HEK293 (cell line): Measurements from ENCODE around the gene CHRM4.

Source experiments
- CTCF ChIA-PET: fragments of 350-600 bp; formaldehyde crosslinking; extraction: SDS; loops from one replicate; lab custom pipeline; 2021; ENCODE audit warnings: antibody characterized with exemption; lab: Yijun Ruan, JAX
- POLR2A ChIA-PET: fragments of 300-600 bp; formaldehyde crosslinking; extraction: SDS; loops from one replicate; lab custom pipeline; 2020; ENCODE audit warnings: antibody characterized with exemption, inconsistent platforms; lab: Yijun Ruan, JAX
- H3K27ac ChIP-seq: fragments of 200-500 bp; sonication (Bioruptor generic); 2 replicates; pipeline ENCODE4 v1.5.1; 2014; ENCODE audit warnings: low read depth, low read length, control low read depth, inconsistent platforms; ENCODE audit errors: extremely low read depth
- H3K36me3 ChIP-seq, 2 experiments: fragments of 200-500 bp in 1 of 2; sonication (Bioruptor generic) in 1 of 2; 1 replicate in 1 of 2; 2 replicates in 1 of 2; pipeline ENCODE4 v1.5.1; 2014 to 2017; ENCODE audit warnings: inconsistent platforms in 2 of 2, low read length in 2 of 2; ENCODE audit not compliant: control insufficient read depth in 2 of 2, insufficient read depth in 1 of 2
- H3K4me1 ChIP-seq: fragments of 200-500 bp; sonication (Bioruptor generic); 2 replicates; pipeline ENCODE4 v1.5.1; 2014; ENCODE audit warnings: mild to moderate bottlenecking, low read length, inconsistent platforms; ENCODE audit not compliant: control insufficient read depth, insufficient read depth
- H3K4me3 ChIP-seq: 2 replicates; pipeline ENCODE4 v1.5.1; 2011; ENCODE audit warnings: low read depth, mild to moderate bottlenecking, control low read depth, low read length, moderate library complexity
- H3K9me3 ChIP-seq: fragments of 200-500 bp; sonication (Bioruptor generic); 2 replicates; pipeline ENCODE4 v1.5.1; 2014; ENCODE audit warnings: low read depth, low read length, inconsistent platforms; ENCODE audit not compliant: control insufficient read depth, insufficient read depth
- GFI1B ChIP-seq: fragments of 450-650 bp; formaldehyde crosslinking; IDR thresholded peaks from 2 replicates; pipeline ENCODE4 v1.5.1; 2016; ENCODE audit warnings: missing biosample characterization, missing genetic modification characterization
- GLI4 ChIP-seq: fragments of 450-650 bp; formaldehyde crosslinking; IDR thresholded peaks from 2 replicates; pipeline ENCODE4 v1.5.1; 2016; ENCODE audit warnings: missing biosample characterization, missing genetic modification characterization
- SCRT1 ChIP-seq: fragments of 450-650 bp; formaldehyde crosslinking; IDR thresholded peaks from 2 replicates; pipeline ENCODE4 v1.5.1; 2016; ENCODE audit warnings: missing biosample characterization, missing genetic modification characterization, borderline replicate concordance
- ZFP3 ChIP-seq: fragments of 450-650 bp; formaldehyde crosslinking; IDR thresholded peaks from 2 replicates; pipeline ENCODE4 v1.5.1; 2016; ENCODE audit warnings: low read depth, missing biosample characterization, missing genetic modification characterization
- ZNF132 ChIP-seq: fragments of 450-650 bp; formaldehyde crosslinking; IDR thresholded peaks from 2 replicates; pipeline ENCODE4 v1.5.1; 2017; ENCODE audit warnings: missing biosample characterization, missing genetic modification characterization, borderline replicate concordance
- ZNF138 ChIP-seq: fragments of 450-650 bp; formaldehyde crosslinking; IDR thresholded peaks from 2 replicates; pipeline ENCODE4 v1.5.1; 2016; ENCODE audit warnings: missing biosample characterization, missing genetic modification characterization, borderline replicate concordance
- ZNF16 ChIP-seq: fragments of 450-650 bp; formaldehyde crosslinking; IDR thresholded peaks from 2 replicates; pipeline ENCODE4 v1.5.1; 2016; ENCODE audit warnings: low read depth, missing biosample characterization, missing genetic modification characterization
- ZNF26 ChIP-seq: fragments of 450-650 bp; formaldehyde crosslinking; IDR thresholded peaks from 2 replicates; pipeline ENCODE4 v1.5.1; 2016; ENCODE audit warnings: missing biosample characterization, missing genetic modification characterization
- ZNF266 ChIP-seq: fragments of 450-650 bp; formaldehyde crosslinking; IDR thresholded peaks from 2 replicates; pipeline ENCODE4 v1.5.1; 2016; ENCODE audit warnings: missing biosample characterization, missing genetic modification characterization, low read depth
- ZNF274 ChIP-seq, 2 experiments: fragments of 200-500 bp in 1 of 2; fragments of 450-650 bp in 1 of 2; sonication (Bioruptor generic) in 1 of 2; formaldehyde crosslinking in 1 of 2; IDR thresholded peaks; 2 replicates each; pipeline versions ENCODE4 v1.5.1 to v1.6.1; 2014 to 2016; ENCODE audit warnings: borderline replicate concordance in 1 of 2, inconsistent platforms in 1 of 2, low read length in 1 of 2, missing biosample characterization in 1 of 2, missing genetic modification characterization in 1 of 2
- ZNF335 ChIP-seq: fragments of 450-650 bp; formaldehyde crosslinking; conservative IDR thresholded peaks from 2 replicates; pipeline ENCODE4 v1.5.1; 2016; ENCODE audit warnings: missing biosample characterization, missing genetic modification characterization
- ZNF350 ChIP-seq: fragments of 450-650 bp; formaldehyde crosslinking; IDR thresholded peaks from 2 replicates; pipeline ENCODE4 v1.5.0; 2017; ENCODE audit warnings: missing biosample characterization, mild to moderate bottlenecking, missing genetic modification characterization
- ZNF391 ChIP-seq: fragments of 450-650 bp; formaldehyde crosslinking; IDR thresholded peaks from 2 replicates; pipeline ENCODE4 v1.5.1; 2016; ENCODE audit warnings: low read depth, missing biosample characterization, missing genetic modification characterization, borderline replicate concordance
- ZNF530 ChIP-seq: fragments of 450-650 bp; formaldehyde crosslinking; IDR thresholded peaks from 2 replicates; pipeline ENCODE4 v1.5.1; 2016; ENCODE audit warnings: low read depth, missing biosample characterization, missing genetic modification characterization
- ZNF544 ChIP-seq: fragments of 450-650 bp; formaldehyde crosslinking; IDR thresholded peaks from 2 replicates; pipeline ENCODE4 v1.5.0; 2017; ENCODE audit warnings: missing biosample characterization, missing genetic modification characterization
- ZNF585B ChIP-seq: fragments of 450-650 bp; formaldehyde crosslinking; IDR thresholded peaks from 2 replicates; pipeline ENCODE4 v1.5.1; 2016; ENCODE audit warnings: missing biosample characterization, missing genetic modification characterization
- ZNF626 ChIP-seq: fragments of 450-650 bp; sonication (Bioruptor Pico); formaldehyde crosslinking; IDR thresholded peaks from 2 replicates; pipeline ENCODE4 v1.5.1; 2018; ENCODE audit warnings: missing biosample characterization, missing genetic modification characterization, inconsistent platforms
- ZNF629 ChIP-seq: fragments of 450-650 bp; formaldehyde crosslinking; IDR thresholded peaks from 2 replicates; pipeline ENCODE4 v1.5.1; 2017; ENCODE audit warnings: missing biosample characterization, missing genetic modification characterization
- ZNF747 ChIP-seq: fragments of 450-650 bp; formaldehyde crosslinking; IDR thresholded peaks from 2 replicates; pipeline ENCODE4 v1.5.1; 2016; ENCODE audit warnings: missing biosample characterization, missing genetic modification characterization
- ZNF830 ChIP-seq: fragments of 450-650 bp; IDR thresholded peaks from 2 replicates; pipeline ENCODE4 v1.5.0; 2018; ENCODE audit warnings: missing biosample characterization, missing genetic modification characterization, low read depth, mild to moderate bottlenecking, moderate library complexity
- TF ChIP-seq, protein P1 (sequence below): fragments of 450-650 bp; formaldehyde crosslinking; IDR thresholded peaks from 2 replicates; pipeline ENCODE4 v1.5.1; 2016; ENCODE audit warnings: missing biosample characterization, missing genetic modification characterization
- TF ChIP-seq, protein P2 (sequence below): fragments of 450-650 bp; formaldehyde crosslinking; IDR thresholded peaks from 2 replicates; pipeline ENCODE4 v1.5.1; 2016; ENCODE audit warnings: missing biosample characterization, missing genetic modification characterization

Gene CHRM4

DNA sequence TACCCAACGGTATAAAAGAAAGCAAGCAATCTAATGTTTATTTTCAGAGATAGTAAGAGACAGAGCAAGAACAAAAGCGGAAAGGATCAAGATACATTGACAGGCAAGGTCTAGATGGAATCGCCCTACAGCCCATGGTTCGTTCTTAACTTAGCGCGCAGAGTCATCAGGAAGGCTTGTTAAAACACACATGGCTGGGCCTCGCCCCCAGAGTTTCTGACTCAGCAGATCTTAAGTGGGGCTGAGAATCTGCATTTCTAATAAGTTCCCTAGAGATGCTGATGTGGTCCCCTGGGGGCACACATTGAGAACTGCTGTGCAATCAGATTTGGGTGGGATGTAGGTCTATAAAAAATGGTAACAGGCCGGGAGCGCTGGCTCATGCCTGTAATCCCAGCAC, 35.8 kb upstream of the CHRM4 start:
- no peak for TF ChIP-seq ZNF626
- TF ChIP-seq ZNF132, result no peak
- TF ChIP-seq SCRT1, result no peak
- TF ChIP-seq ZNF274 (IDR thresholded peaks at IDR 0.05; ENCODE audit: low read length), result no peak
- no peak for TF ChIP-seq ZNF274 (tag by site-specific recombination; IDR thresholded peaks at IDR 0.05; ENCODE audit: borderline replicate concordance)
- TF ChIP-seq ZNF335, result no peak
- TF ChIP-seq ZNF16 (tag by site-specific recombination), result no peak
- no peak for TF ChIP-seq ZNF266 (tag by site-specific recombination)
- TF ChIP-seq, protein P1, sequence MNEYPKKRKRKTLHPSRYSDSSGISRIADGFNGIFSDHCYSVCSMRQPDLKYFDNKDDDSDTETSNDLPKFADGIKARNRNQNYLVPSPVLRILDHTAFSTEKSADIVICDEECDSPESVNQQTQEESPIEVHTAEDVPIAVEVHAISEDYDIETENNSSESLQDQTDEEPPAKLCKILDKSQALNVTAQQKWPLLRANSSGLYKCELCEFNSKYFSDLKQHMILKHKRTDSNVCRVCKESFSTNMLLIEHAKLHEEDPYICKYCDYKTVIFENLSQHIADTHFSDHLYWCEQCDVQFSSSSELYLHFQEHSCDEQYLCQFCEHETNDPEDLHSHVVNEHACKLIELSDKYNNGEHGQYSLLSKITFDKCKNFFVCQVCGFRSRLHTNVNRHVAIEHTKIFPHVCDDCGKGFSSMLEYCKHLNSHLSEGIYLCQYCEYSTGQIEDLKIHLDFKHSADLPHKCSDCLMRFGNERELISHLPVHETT (tag by site-specific recombination), result no peak
- no peak for TF ChIP-seq ZNF747 (tag by site-specific recombination)
- CTCF ChIA-PET, result no interaction called here
- POLR2A ChIA-PET, result no interaction called here
- H3K9me3 ChIP-seq, result no peaks in the 10 kb centered on the region
- no peak overlapping the region for H3K27ac ChIP-seq
- no peak overlapping the region for H3K4me3 ChIP-seq
- no peaks in the 10 kb centered on the region for H3K4me1 ChIP-seq
- H3K36me3 ChIP-seq, result peaks cover 0 to 27% of the 10 kb centered on the region in 2 experiments; a peak in 1 of 3 replicates

GRCh38 chr11:46426233-46426991, 34.8 kb upstream of the CHRM4 start:
- no peaks in the 10 kb centered on the region for H3K9me3 ChIP-seq
- H3K27ac ChIP-seq, result no peak overlapping the region
- H3K4me3 ChIP-seq, result no peak overlapping the region
- peaks cover 0 to 25% of the 10 kb centered on the region in 2 experiments; a peak in 1 of 3 replicates for H3K36me3 ChIP-seq
- POLR2A ChIA-PET, result no interaction called here
- TF ChIP-seq, protein P2, sequence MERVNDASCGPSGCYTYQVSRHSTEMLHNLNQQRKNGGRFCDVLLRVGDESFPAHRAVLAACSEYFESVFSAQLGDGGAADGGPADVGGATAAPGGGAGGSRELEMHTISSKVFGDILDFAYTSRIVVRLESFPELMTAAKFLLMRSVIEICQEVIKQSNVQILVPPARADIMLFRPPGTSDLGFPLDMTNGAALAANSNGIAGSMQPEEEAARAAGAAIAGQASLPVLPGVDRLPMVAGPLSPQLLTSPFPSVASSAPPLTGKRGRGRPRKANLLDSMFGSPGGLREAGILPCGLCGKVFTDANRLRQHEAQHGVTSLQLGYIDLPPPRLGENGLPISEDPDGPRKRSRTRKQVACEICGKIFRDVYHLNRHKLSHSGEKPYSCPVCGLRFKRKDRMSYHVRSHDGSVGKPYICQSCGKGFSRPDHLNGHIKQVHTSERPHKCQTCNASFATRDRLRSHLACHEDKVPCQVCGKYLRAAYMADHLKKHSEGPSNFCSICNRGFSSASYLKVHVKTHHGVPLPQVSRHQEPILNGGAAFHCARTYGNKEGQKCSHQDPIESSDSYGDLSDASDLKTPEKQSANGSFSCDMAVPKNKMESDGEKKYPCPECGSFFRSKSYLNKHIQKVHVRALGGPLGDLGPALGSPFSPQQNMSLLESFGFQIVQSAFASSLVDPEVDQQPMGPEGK (tag by site-specific recombination), result no peak
- TF ChIP-seq ZFP3 (tag by site-specific recombination), result no peak
- no peak for TF ChIP-seq ZNF26 (tag by site-specific recombination)
- TF ChIP-seq ZNF629 (tag by site-specific recombination), result no peak
- no peak for TF ChIP-seq ZNF530
- TF ChIP-seq ZNF391 (tag by site-specific recombination), result no peak
- no peak for TF ChIP-seq ZNF585B
- no peak for TF ChIP-seq ZNF350 (tag by site-specific recombination)
- no peak for TF ChIP-seq GLI4 (tag by site-specific recombination)
- TF ChIP-seq GFI1B, result no peak
- no peak for TF ChIP-seq ZNF544 (tag by site-specific recombination)
- TF ChIP-seq ZNF274 (IDR thresholded peaks at IDR 0.05; ENCODE audit: low read length), result no peak
- no peak for TF ChIP-seq ZNF274 (tag by site-specific recombination; IDR thresholded peaks at IDR 0.05; ENCODE audit: borderline replicate concordance)
- no peak for TF ChIP-seq ZNF830
- no peak for TF ChIP-seq ZNF138 (tag by site-specific recombination)
- CTCF ChIA-PET, result interaction anchor here (0.6 to 0.7 kb wide), 2 partner anchors 109 to 195 kb away, joined by 3 to 5 read pairs; no protein-coding TSS in a partner anchor
- 0 out of 2 replicates have a peak, but pooled peaks cover 2% of the 10 kb centered on the region for H3K4me1 ChIP-seq
